NT2/D1 (cell line): ENCODE measurements around the gene AP3B2.
"Not testable (repeated sequence)": the region's sequence is repeated elsewhere in the genome, so short reads cannot be mapped to it uniquely, and the experiment has no call there.

Experiments used
- DNase-seq: peaks from one replicate; pipeline ENCODE4 v3.0.0-alpha.2; 2011; ENCODE audit warnings: low read depth, low spot score
- H3K27me3 ChIP-seq: 2 replicates; pipeline ENCODE4 v1.6.0; 2011; ENCODE audit warnings: mild to moderate bottlenecking; ENCODE audit not compliant: insufficient read length, insufficient read depth
- H3K36me3 ChIP-seq: 2 replicates; pipeline ENCODE4 v1.6.1; 2011; ENCODE audit warnings: mild to moderate bottlenecking, low read length, mixed read lengths; ENCODE audit not compliant: insufficient read depth, insufficient read length
- H3K4me1 ChIP-seq: 2 replicates; pipeline ENCODE4 v1.5.1; 2011; ENCODE audit not compliant: insufficient read depth, insufficient read length
- H3K4me3 ChIP-seq: 2 replicates; pipeline ENCODE4 v1.5.1; 2011; ENCODE audit warnings: low read depth; ENCODE audit not compliant: insufficient read length
- H3K9ac ChIP-seq: 2 replicates; pipeline ENCODE4 v1.6.0; 2011; ENCODE audit warnings: low read depth; ENCODE audit not compliant: insufficient read length
- H3K9me3 ChIP-seq: 2 replicates; pipeline ENCODE4 v1.5.1; 2011; ENCODE audit warnings: mild to moderate bottlenecking, low read length; ENCODE audit not compliant: insufficient read depth
- SUZ12 ChIP-seq: IDR thresholded peaks from 2 replicates; pipeline ENCODE4 v1.6.1; 2011; ENCODE audit not compliant: insufficient read length, insufficient read depth; ENCODE audit errors: extremely low read depth
- YY1 ChIP-seq: IDR thresholded peaks from 2 replicates; pipeline ENCODE4 v1.6.1; 2011; ENCODE audit not compliant: insufficient read length, insufficient read depth
- ZNF274 ChIP-seq: IDR thresholded peaks from 2 replicates; pipeline ENCODE4 v1.6.1; 2011; ENCODE audit warnings: mild to moderate bottlenecking, low read depth, low read length

AP3B2 gene

GRCh38 chr15:82712036-82712435, 2.4 kb upstream of the AP3B2 start:
- Histone ChIP-seq H3K9ac (no peak overlapping the region), H3K27me3 (peaks cover 13% of the 10 kb centered on the region), H3K36me3 (no peaks in the 10 kb centered on the region), H3K9me3 (no peaks in the 10 kb centered on the region), H3K4me1 (peaks cover 17% of the 10 kb centered on the region), H3K4me3 (no peak overlapping the region)
- no peak for TF ChIP-seq YY1
- TF ChIP-seq SUZ12, result no peak
- TF ChIP-seq ZNF274, result no peak
- no peak for DNase-seq

GRCh38 chr15:82710926-82711490, 1.3 kb upstream of the AP3B2 start:
- Histone ChIP-seq H3K9me3 (no peaks in the 10 kb centered on the region), H3K36me3 (no peaks in the 10 kb centered on the region), H3K4me3 (no peak overlapping the region), H3K9ac (no peak overlapping the region), H3K4me1 (peaks cover 17% of the 10 kb centered on the region), H3K27me3 (peaks cover 13% of the 10 kb centered on the region)
- TF ChIP-seq SUZ12, result no peak
- no peak for TF ChIP-seq YY1
- TF ChIP-seq ZNF274, result no peak
- DNase-seq, result no peak

- TF ChIP-seq YY1 (no peak), SUZ12 (no peak), ZNF274 (no peak)
- peak overlapping the region; percentile 85 for H3K9ac ChIP-seq
These were observed 507 bp upstream of the AP3B2 start for GRCh38 chr15:82710208-82710555.

GRCh38 chr15:82709081-82709420, 624 bp downstream of the AP3B2 start:
- Histone ChIP-seq H3K4me1 (peaks cover 17% of the 10 kb centered on the region), H3K9ac (peak overlapping the region; percentile 82), H3K36me3 (no peaks in the 10 kb centered on the region), H3K27me3 (peaks cover 13% of the 10 kb centered on the region), H3K9me3 (no peaks in the 10 kb centered on the region), H3K4me3 (peak overlapping the region; percentile 60)
- no peak for TF ChIP-seq SUZ12
- TF ChIP-seq ZNF274, result no peak
- no peak for TF ChIP-seq YY1
- DNase-seq, result peak; percentile 64

More at GRCh38 chr15:82710208-82710555, 507 bp upstream of the AP3B2 start:
- DNase-seq, result no peak
- Histone ChIP-seq H3K4me3 (peak overlapping the region; percentile 60), H3K4me1 (peaks cover 17% of the 10 kb centered on the region), H3K27me3 (peaks cover 13% of the 10 kb centered on the region), H3K36me3 (no peaks in the 10 kb centered on the region), H3K9me3 (no peaks in the 10 kb centered on the region)

GRCh38 chr15:82705856-82706255, 3.8 kb downstream of the AP3B2 start:
- H3K27me3 ChIP-seq, H3K9ac ChIP-seq, H3K4me3 ChIP-seq, H3K9me3 ChIP-seq, H3K36me3 ChIP-seq, DNase-seq: not testable (repeated sequence)
- peaks cover 13% of the 10 kb centered on the region for H3K4me1 ChIP-seq

GRCh38 chr15:82699726-82700125, 9.9 kb downstream of the AP3B2 start:
- Histone ChIP-seq H3K4me3 (no peak overlapping the region), H3K27me3 (no peaks in the 10 kb centered on the region), H3K36me3 (peaks cover 5% of the 10 kb centered on the region), H3K4me1 (peaks cover 15% of the 10 kb centered on the region), H3K9ac (no peak overlapping the region), H3K9me3 (no peaks in the 10 kb centered on the region)
- DNase-seq, result no peak
- TF ChIP-seq YY1, result no peak
- no peak for TF ChIP-seq ZNF274
- TF ChIP-seq SUZ12, result no peak

GRCh38 chr15:82698711-82699345, 10.8 kb downstream of the AP3B2 start:
- Histone ChIP-seq H3K36me3 (peaks cover 5% of the 10 kb centered on the region), H3K9ac (peak overlapping the region; percentile 8), H3K4me1 (peaks cover 15% of the 10 kb centered on the region), H3K27me3 (no peaks in the 10 kb centered on the region), H3K4me3 (no peak overlapping the region), H3K9me3 (no peaks in the 10 kb centered on the region)
- DNase-seq, result no peak
- TF ChIP-seq YY1 (no peak), ZNF274 (no peak), SUZ12 (no peak)
